Stimulated activated CD8-positive, alpha-beta memory T cell treated with anti-CD3 and anti-CD28 coated beads, Interleukin-12 subunit alpha, Interleukin-12 subunit beta, amount 100 ng/mL, for 24 hours (primary cell): ENCODE results near the gene MXD3.
"Not testable (repeated sequence)": the region's sequence is repeated elsewhere in the genome, so short reads cannot be mapped to it uniquely, and the experiment has no call there.

Source experiments
- DNase-seq: peaks from one replicate; pipeline ENCODE4 v3.0.0-alpha.2; 2020; ENCODE audit errors: extremely low read depth

The MXD3 gene

GRCh38 chr5:177265395-177265794 lies 46.3 kb downstream of the MXD3 start:
- no peak for DNase-seq

- no peak for DNase-seq
These were observed 47.5 kb downstream of the MXD3 start for GRCh38 chr5:177264178-177264577.

- no peak for DNase-seq
These were observed 50.2 kb downstream of the MXD3 start for GRCh38 chr5:177261510-177261909.

- DNase-seq = no peak
These were observed 50.7 kb downstream of the MXD3 start for GRCh38 chr5:177260961-177261360.

GRCh38 chr5:177258711-177259110 lies 53.0 kb downstream of the MXD3 start:
- DNase-seq = not testable (repeated sequence)
